CD4-positive, alpha-beta T cell (primary cell): ENCODE results near the gene FAM135A. TPM values are rescaled to one million over a fixed set of nuclear protein-coding genes. Genes with fewer than 3 reads are reported as not detected.
A peak's percentile ranks its signal among the peaks of the same experiment; 100 is the strongest.

Source experiments
- ATAC-seq: fragments of 200-7000 bp; cut with Tn5 transposase; one replicate; pipeline ENCODE4 v1.10.0; 2022; ENCODE audit warnings: mild to moderate bottlenecking; ENCODE audit not compliant: poor library complexity
- CTCF ChIA-PET: fragments of 350-600 bp; sonication (Branson Sonifier 250); formaldehyde crosslinking; loops from one replicate; lab custom pipeline; 2021; ENCODE audit warnings: antibody characterized with exemption, inconsistent platforms; lab: Charles Lee
- POLR2A ChIA-PET: fragments of 350-600 bp; sonication (Branson Sonifier 250); formaldehyde crosslinking; loops from one replicate; lab custom pipeline; 2021; ENCODE audit warnings: antibody characterized with exemption, inconsistent platforms; lab: Charles Lee
- DNase-seq, 14 experiments: peaks; one replicate each; pipeline ENCODE4 v3.0.0-alpha.2; 2013 to 2020; ENCODE audit warnings: mixed read lengths in 2 of 14
- H3K27ac ChIP-seq, 2 donors: one replicate each; pipeline versions ENCODE4 v1.5.1 to v1.7.0; 2013; ENCODE audit warnings: low read length in 2 of 2, low read depth in 1 of 2, mild to moderate bottlenecking in 1 of 2
- H3K27me3 ChIP-seq, 2 experiments: 1 replicate in 1 of 2; 2 replicates in 1 of 2; pipeline versions ENCODE4 v1.6.1 to v1.7.0; 2013; ENCODE audit warnings: low read length in 2 of 2, control low read depth in 1 of 2, mild to moderate bottlenecking in 1 of 2, moderate library complexity in 1 of 2; ENCODE audit not compliant: insufficient read depth in 2 of 2, control insufficient read depth in 1 of 2
- H3K36me3 ChIP-seq: one replicate; pipeline ENCODE4 v1.6.1; 2013; ENCODE audit warnings: low read length, control low read depth; ENCODE audit not compliant: insufficient read depth
- H3K4me1 ChIP-seq: one replicate; pipeline ENCODE4 v1.6.1; 2013; ENCODE audit warnings: low read length, control low read depth; ENCODE audit not compliant: insufficient read depth
- H3K4me3 ChIP-seq: one replicate; pipeline ENCODE4 v1.5.1; 2013; ENCODE audit warnings: mild to moderate bottlenecking, low read length, moderate library complexity
- H3K9me3 ChIP-seq, 2 experiments: 1 replicate in 1 of 2; 2 replicates in 1 of 2; pipeline versions ENCODE4 v1.6.1 to v1.7.0; 2013; ENCODE audit warnings: low read length in 2 of 2, mild to moderate bottlenecking in 2 of 2, control low read depth in 1 of 2, moderate library complexity in 1 of 2; ENCODE audit not compliant: control insufficient read depth in 1 of 2, insufficient read depth in 1 of 2
- H3K27ac Mint-ChIP-seq: one replicate; pipeline ENCODE4 v1.8.0; 2020; ENCODE audit warnings: mixed read lengths
- H3K27me3 Mint-ChIP-seq: one replicate; pipeline ENCODE4 v1.8.0; 2021; ENCODE audit warnings: mixed read lengths
- H3K36me3 Mint-ChIP-seq: one replicate; pipeline ENCODE4 v1.8.0; 2021; ENCODE audit warnings: low read depth, mixed read lengths
- H3K4me1 Mint-ChIP-seq: one replicate; pipeline ENCODE4 v1.8.0; 2021; ENCODE audit warnings: low read depth, mixed read lengths
- H3K4me3 Mint-ChIP-seq: one replicate; pipeline ENCODE4 v1.8.0; 2020; ENCODE audit warnings: mild to moderate bottlenecking, mixed read lengths
- H3K9me3 Mint-ChIP-seq: one replicate; pipeline ENCODE4 v1.8.0; 2020; ENCODE audit warnings: mixed read lengths
- CTCF ChIP-seq: fragments of 200-600 bp; IDR thresholded peaks from one replicate; pipeline ENCODE4 v1.8.0; 2022; ENCODE audit warnings: antibody characterized with exemption, mild to moderate bottlenecking
- intact Hi-C, 2 experiments: fragments of 100-400 bp; cut with DNase I in 1 of 2; cut with micrococcal nuclease in 1 of 2; formaldehyde crosslinking; loops; one replicate each; pipeline versions ENCODE4 v1.15.1 to v1.9.0; 2023 to 2025; cut with DNase I, micrococcal nuclease
- total RNA-seq, 174 experiments: library from RNA in 2 of 174; stranded (reverse) in 2 of 174; gene quantifications; one replicate each; pipeline ENCODE4 v1.2.3 and lab custom pipeline; 2021 to 2026

Gene FAM135A
- total RNA-seq, 2 experiments from 2014 or later: 5.6 to 6.6 TPM

DNA sequence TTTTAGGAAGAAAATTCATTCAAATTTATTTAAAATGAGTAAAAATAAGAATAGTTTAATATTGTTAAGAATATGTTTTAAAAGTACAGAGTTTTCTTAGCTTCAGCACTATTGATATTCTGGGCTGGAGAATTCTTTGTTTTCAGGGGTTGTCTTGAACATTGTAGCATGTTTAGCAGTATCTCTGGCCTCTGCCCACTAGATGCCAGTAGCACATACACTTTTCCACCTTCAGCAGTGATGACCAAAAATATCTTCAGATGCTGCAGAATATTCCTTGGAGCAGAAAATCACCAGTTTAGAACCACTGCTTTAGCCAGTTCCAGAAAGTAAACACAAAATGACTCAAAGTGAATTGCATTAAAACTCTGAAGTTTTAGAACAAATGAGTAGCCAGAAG is 134.0 kb downstream of the FAM135A start:
- Histone ChIP-seq H3K4me3 (no peak overlapping the region), H3K4me1 (no peaks in the 10 kb centered on the region), H3K27me3 (no peaks in the 10 kb centered on the region), H3K9me3 (no peaks in the 10 kb centered on the region), H3K27ac (no peak overlapping the region), H3K36me3 (no peaks in the 10 kb centered on the region)
- no peaks in the 10 kb centered on the region for H3K27me3 Mint-ChIP-seq
- H3K4me3 Mint-ChIP-seq: no peak overlapping the region
- DNase-seq (peak in 3 of 14 experiments; percentile 27 to 48 (median 39)), ATAC-seq (no peak)
- H3K4me1 Mint-ChIP-seq: no peaks in the 10 kb centered on the region
- peak; percentile 34 for TF ChIP-seq CTCF
- ChIA-PET CTCF (interaction anchor here (1.0 to 2.4 kb wide), 2 partner anchors 14 to 140 kb away, joined by 3 to 6 read pairs; no protein-coding TSS in a partner anchor), POLR2A (no interaction called here)
- no peaks in the 10 kb centered on the region for H3K36me3 Mint-ChIP-seq
- intact Hi-C loops: loop anchor here (1.0 to 2.0 kb wide), 2 partner anchors 139 to 141 kb away; no protein-coding TSS in a partner anchor
- H3K9me3 Mint-ChIP-seq: no peaks in the 10 kb centered on the region
- H3K27ac Mint-ChIP-seq: no peak overlapping the region

DNA sequence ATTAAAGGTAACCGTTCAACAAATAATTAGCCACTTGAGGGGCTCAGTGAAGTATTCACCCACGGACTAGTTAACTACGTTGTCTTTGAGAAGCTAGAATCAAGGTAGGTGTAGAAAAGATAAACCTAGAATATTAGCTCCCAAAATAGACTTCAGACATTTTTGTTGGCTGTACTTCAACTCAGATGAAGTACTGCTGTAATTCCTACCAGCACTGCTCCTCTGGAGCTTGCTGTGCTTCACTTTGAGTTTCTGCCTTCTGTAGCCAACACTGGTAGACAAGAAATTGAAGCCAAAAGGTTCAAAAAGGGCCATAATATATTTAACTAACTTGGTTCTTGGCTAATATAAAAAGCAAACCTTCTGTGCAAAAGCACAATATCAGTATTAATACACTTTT is 134.6 kb downstream of the FAM135A start:
- TF ChIP-seq CTCF: no peak
- ATAC-seq (no peak), DNase-seq (no peak)
- POLR2A ChIA-PET: no interaction called here
- CTCF ChIA-PET: no interaction called here
- no peaks in the 10 kb centered on the region for H3K27me3 Mint-ChIP-seq
- Histone ChIP-seq H3K27ac (no peak overlapping the region), H3K27me3 (no peaks in the 10 kb centered on the region), H3K9me3 (no peaks in the 10 kb centered on the region), H3K4me1 (no peaks in the 10 kb centered on the region), H3K36me3 (no peaks in the 10 kb centered on the region), H3K4me3 (no peak overlapping the region)
- no peak overlapping the region for H3K27ac Mint-ChIP-seq
- no peaks in the 10 kb centered on the region for H3K36me3 Mint-ChIP-seq
- no peaks in the 10 kb centered on the region for H3K9me3 Mint-ChIP-seq
- H3K4me3 Mint-ChIP-seq: no peak overlapping the region
- intact Hi-C loops: loop anchor here (1.0 to 2.0 kb wide), 2 partner anchors 139 to 140 kb away; no protein-coding TSS in a partner anchor
- H3K4me1 Mint-ChIP-seq: no peaks in the 10 kb centered on the region

GRCh38 chr6:70549327-70549726 is 136.0 kb downstream of the FAM135A start:
- Mint-ChIP-seq H3K36me3 (no peaks in the 10 kb centered on the region), H3K27me3 (no peaks in the 10 kb centered on the region), H3K27ac (no peak overlapping the region), H3K9me3 (no peaks in the 10 kb centered on the region), H3K4me3 (no peak overlapping the region), H3K4me1 (no peaks in the 10 kb centered on the region)
- ChIA-PET CTCF (interaction anchor here (0.6 kb wide), 1 partner anchor 23 kb away, joined by 3 read pairs; no protein-coding TSS in a partner anchor), POLR2A (no interaction called here)
- TF ChIP-seq CTCF: no peak
- DNase-seq (no peak), ATAC-seq (no peak)
- Histone ChIP-seq H3K27ac (no peak overlapping the region), H3K27me3 (no peaks in the 10 kb centered on the region), H3K4me1 (no peaks in the 10 kb centered on the region), H3K9me3 (no peaks in the 10 kb centered on the region), H3K4me3 (no peak overlapping the region), H3K36me3 (no peaks in the 10 kb centered on the region)
- intact Hi-C loops: no loop called here
